Thoracic aorta (tissue), 2 donors: ENCODE results near the gene PHTF1. TPM values are rescaled to one million over a fixed set of nuclear protein-coding genes. Genes with fewer than 3 reads are reported as not detected.

Experiments used
- ATAC-seq: fragments of 150-250 bp; one replicate; pipeline ENCODE4 v1.8.0; 2017; ENCODE audit warnings: low read depth; ENCODE audit not compliant: insufficient number of reproducible peaks, low FRiP score
- DNase-seq: peaks from one replicate; pipeline ENCODE4 v3.0.0-alpha.2; 2020; ENCODE audit warnings: low spot score
- H3K27ac ChIP-seq, 2 donors: fragments of 200-600 bp; sonication (generic); 1 replicate in 1 of 2; 2 replicates in 1 of 2; pipeline ENCODE4 v1.5.1; 2016; ENCODE audit warnings: mild to moderate bottlenecking in 2 of 2, moderate library complexity in 2 of 2
- H3K27me3 ChIP-seq: fragments of 200-600 bp; sonication (generic); replicated peaks from 2 replicates; pipeline ENCODE4 v1.6.0; 2016; ENCODE audit warnings: mild to moderate bottlenecking; ENCODE audit not compliant: insufficient read depth
- H3K36me3 ChIP-seq: fragments of 200-600 bp; sonication (generic); one replicate; pipeline ENCODE4 v1.5.1; 2016
- H3K4me1 ChIP-seq, 2 donors: fragments of 200-600 bp; sonication (generic); 1 replicate in 1 of 2; 2 replicates in 1 of 2; pipeline versions ENCODE4 v1.5.1 to v1.6.0; 2016; ENCODE audit warnings: low read depth in 2 of 2, mild to moderate bottlenecking in 1 of 2; ENCODE audit not compliant: control insufficient read depth in 1 of 2
- H3K4me3 ChIP-seq: fragments of 200-600 bp; sonication (generic); 2 replicates; pipeline ENCODE4 v1.5.1; 2016; ENCODE audit warnings: mild to moderate bottlenecking
- H3K9me3 ChIP-seq: fragments of 200-600 bp; sonication (generic); 2 replicates; pipeline ENCODE4 v1.5.1; 2016
- CTCF ChIP-seq: fragments of 200-600 bp; sonication (generic); IDR thresholded peaks from one replicate; pipeline ENCODE4 v1.5.1; 2019; ENCODE audit warnings: antibody characterized with exemption
- total RNA-seq, 2 donors: library from RNA; depleted of rRNA; stranded (reverse); fragments of >200 nt; gene quantifications; one replicate each; pipeline versions ENCODE4 v1.1.0 to v1.2.3, GENCODE V29; 2016

PHTF1 gene
- total RNA-seq, 2 donors from 2014 or later: 21.2 to 21.3 TPM

DNA sequence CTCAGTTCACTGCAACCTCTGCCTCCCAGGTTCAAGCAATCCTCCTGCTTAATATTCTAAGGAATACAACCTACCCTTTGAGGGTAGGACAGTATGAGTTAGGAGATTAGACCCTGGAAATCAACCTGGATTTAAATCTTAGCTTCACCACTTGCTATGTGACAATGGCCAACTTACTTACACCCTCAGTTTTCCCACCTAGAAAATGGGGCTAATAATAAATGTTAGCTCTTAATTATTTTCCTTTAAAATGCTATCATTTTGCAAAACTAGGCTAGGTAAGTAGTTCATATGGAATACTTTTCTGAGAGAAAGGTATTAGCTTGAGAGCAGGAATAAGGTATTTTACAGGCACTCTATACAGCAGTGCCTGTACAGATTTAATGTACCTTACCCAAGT lies 110.8 kb downstream of the PHTF1 start:
- H3K4me3 ChIP-seq: no peak overlapping the region
- no peak for TF ChIP-seq CTCF
- no peaks in the 10 kb centered on the region for H3K36me3 ChIP-seq
- no peaks in the 10 kb centered on the region for H3K27me3 ChIP-seq
- no peak for ATAC-seq
- H3K9me3 ChIP-seq: no peaks in the 10 kb centered on the region
- no peaks in the 10 kb centered on the region for H3K4me1 ChIP-seq
- H3K27ac ChIP-seq: no peak overlapping the region
- no peak for DNase-seq

DNA sequence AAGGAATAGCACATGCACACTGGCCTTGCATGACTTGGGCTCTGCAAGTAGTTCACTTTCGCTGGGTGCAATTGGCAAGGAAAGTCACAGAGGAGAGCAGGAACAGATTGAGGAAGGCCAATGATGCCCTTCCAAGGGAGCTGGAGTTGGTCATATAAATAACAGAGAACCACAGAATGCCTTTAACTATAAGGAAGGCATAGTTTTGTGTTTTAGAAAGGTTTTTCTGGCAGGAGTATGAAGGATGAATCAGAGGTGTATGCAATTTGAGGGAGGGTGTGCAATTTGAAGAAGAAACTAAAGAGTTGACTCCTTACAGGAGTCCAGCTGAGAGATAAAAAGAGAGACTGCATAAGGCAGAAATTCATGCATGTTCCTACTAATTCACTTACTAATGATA lies 112.1 kb downstream of the PHTF1 start:
- ATAC-seq (no peak), DNase-seq (no peak)
- TF ChIP-seq CTCF: no peak
- no peaks in the 10 kb centered on the region for H3K36me3 ChIP-seq
- H3K4me1 ChIP-seq: no peaks in the 10 kb centered on the region
- no peaks in the 10 kb centered on the region for H3K27me3 ChIP-seq
- no peaks in the 10 kb centered on the region for H3K9me3 ChIP-seq
- H3K27ac ChIP-seq: no peak overlapping the region
- H3K4me3 ChIP-seq: no peak overlapping the region

Other genes starting within 250 kb of the PHTF1 start
- gene RSBN1, start 53.0 kb upstream of the PHTF1 start, total RNA-seq: 10 to 100 TPM; 16.1 to 23.5 TPM
- gene PTPN22, start 112.2 kb upstream of the PHTF1 start, total RNA-seq: 1 to 10 TPM; 6.6 to 8.1 TPM
- 1 to 10 TPM in 1 of 2 donors, under 1 TPM in 1; 0.14 to 1.7 TPM for gene BCL2L15, start 128.1 kb upstream of the PHTF1 start, total RNA-seq
- 10 to 100 TPM in 1 of 2 donors, 1 to 10 TPM in 1; 7.0 to 47.2 TPM for gene AP4B1, start 145.3 kb upstream of the PHTF1 start, total RNA-seq
- 1 to 10 TPM; 3.2 to 4.4 TPM for gene DCLRE1B, start 145.8 kb upstream of the PHTF1 start, total RNA-seq
- gene HIPK1, start 169.8 kb upstream of the PHTF1 start, total RNA-seq: 10 to 100 TPM; 47.4 to 59.1 TPM
- gene OLFML3, start 220.0 kb upstream of the PHTF1 start, total RNA-seq: 10 to 100 TPM; 56.0 to 63.9 TPM